ENCODE results near the gene MMP27. TPM values are rescaled to one million over a fixed set of nuclear protein-coding genes. Genes with fewer than 3 reads are reported as not detected.

The MMP27 gene
- total RNA-seq, 1 donor from 2014 or later: not detected

- Mint-ChIP-seq H3K27ac (no peak overlapping the region), H3K27me3 (peaks cover 3% of the 10 kb centered on the region), H3K4me3 (no peak overlapping the region), H3K36me3 (ENCODE audit: low read depth) (no peaks in the 10 kb centered on the region), H3K4me1 (no peaks in the 10 kb centered on the region), H3K9me3 (no peaks in the 10 kb centered on the region)
- no peak for DNase-seq
- intact Hi-C loops (cut with micrococcal nuclease): no loop called here
Measured at GRCh38 chr11:102676084-102676483, 29.5 kb downstream of the MMP27 start.

DNA sequence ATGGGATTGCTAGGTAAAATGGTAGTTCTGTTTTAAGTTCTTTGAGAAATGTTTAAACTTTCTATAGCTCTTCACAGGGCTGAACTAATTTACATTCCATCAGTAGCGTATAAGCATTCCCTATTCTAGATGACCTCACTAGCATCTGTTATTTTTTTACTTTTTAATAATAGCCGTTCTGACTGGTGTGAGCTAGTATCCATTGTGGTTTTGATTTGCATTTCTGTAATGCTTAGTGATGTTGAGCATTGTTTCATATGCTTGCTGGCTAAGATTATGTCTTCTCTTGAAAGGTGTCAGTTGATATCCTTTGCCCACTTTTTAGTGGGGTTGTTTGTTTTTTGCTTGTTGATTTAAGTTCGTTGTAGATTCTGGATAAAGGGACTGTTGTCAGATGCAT lies 35.9 kb downstream of the MMP27 start:
- intact Hi-C loops (cut with micrococcal nuclease): loop anchor here (5.0 kb wide), 2 partner anchors 302 to 382 kb away; no protein-coding TSS in a partner anchor
- no peak for DNase-seq
- peaks cover 12% of the 10 kb centered on the region for H3K27me3 Mint-ChIP-seq
- H3K4me3 Mint-ChIP-seq: no peak overlapping the region
- H3K4me1 Mint-ChIP-seq: no peaks in the 10 kb centered on the region
- H3K27ac Mint-ChIP-seq: no peak overlapping the region
- H3K9me3 Mint-ChIP-seq: no peaks in the 10 kb centered on the region
- H3K36me3 Mint-ChIP-seq (ENCODE audit: low read depth): no peaks in the 10 kb centered on the region

GRCh38 chr11:102666331-102666957 lies 39.1 kb downstream of the MMP27 start:
- H3K27ac Mint-ChIP-seq: no peak overlapping the region
- peaks cover 12% of the 10 kb centered on the region for H3K27me3 Mint-ChIP-seq
- intact Hi-C loops (cut with micrococcal nuclease): loop anchor here (1.0 to 5.0 kb wide), 5 partner anchors 56 to 379 kb away; no protein-coding TSS in a partner anchor
- DNase-seq: peak; percentile 71
- H3K9me3 Mint-ChIP-seq: no peaks in the 10 kb centered on the region
- no peaks in the 10 kb centered on the region for H3K36me3 Mint-ChIP-seq (ENCODE audit: low read depth)
- H3K4me1 Mint-ChIP-seq: no peaks in the 10 kb centered on the region
- H3K4me3 Mint-ChIP-seq: no peak overlapping the region

DNA sequence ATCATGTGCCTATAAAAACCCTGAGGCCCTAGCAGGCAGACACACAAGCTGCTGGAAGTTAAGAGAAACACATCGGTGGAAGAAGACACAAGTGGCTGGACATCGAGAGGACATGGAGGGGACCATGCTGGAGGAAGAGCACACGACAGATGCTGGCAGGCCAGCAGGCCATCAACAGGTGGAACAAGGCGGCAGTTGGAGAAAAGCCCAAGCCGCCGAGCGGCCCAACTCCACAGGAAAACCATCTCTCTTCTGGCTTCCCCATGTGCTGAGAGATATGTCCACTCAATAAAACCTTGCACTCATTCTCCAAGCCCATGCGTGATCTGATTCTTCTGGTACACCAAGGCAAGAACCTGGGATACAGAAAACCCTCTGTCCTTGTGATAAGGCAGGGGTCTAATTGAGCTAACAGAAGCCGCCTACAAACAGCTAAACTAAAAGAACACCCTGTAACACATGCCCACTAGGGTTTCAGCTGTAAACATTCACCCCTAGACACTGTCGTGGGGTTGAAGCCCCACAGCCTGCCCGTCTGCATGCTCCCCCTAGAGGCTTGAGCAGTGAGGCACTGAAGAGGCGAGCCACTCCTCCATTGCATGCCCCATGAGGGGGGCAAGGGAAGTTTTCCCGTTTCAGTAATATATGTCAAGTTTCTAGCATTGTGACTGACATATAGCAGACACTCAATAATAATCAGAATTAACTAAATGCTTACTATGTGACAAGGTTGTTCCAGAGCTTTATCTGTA lies 41.4 kb downstream of the MMP27 start:
- no peaks in the 10 kb centered on the region for H3K9me3 Mint-ChIP-seq
- no peak overlapping the region for H3K4me3 Mint-ChIP-seq
- intact Hi-C loops (cut with micrococcal nuclease): no loop called here
- H3K27ac Mint-ChIP-seq: no peak overlapping the region
- H3K27me3 Mint-ChIP-seq: peaks cover 13% of the 10 kb centered on the region
- DNase-seq: no peak
- H3K36me3 Mint-ChIP-seq (ENCODE audit: low read depth): no peaks in the 10 kb centered on the region
- no peaks in the 10 kb centered on the region for H3K4me1 Mint-ChIP-seq

- no peaks in the 10 kb centered on the region for H3K9me3 Mint-ChIP-seq
- H3K4me3 Mint-ChIP-seq: no peak overlapping the region
- H3K36me3 Mint-ChIP-seq (ENCODE audit: low read depth): no peaks in the 10 kb centered on the region
- H3K4me1 Mint-ChIP-seq: no peaks in the 10 kb centered on the region
- no peak for DNase-seq
- H3K27ac Mint-ChIP-seq: no peak overlapping the region
- intact Hi-C loops (cut with micrococcal nuclease): no loop called here
- peaks cover 14% of the 10 kb centered on the region for H3K27me3 Mint-ChIP-seq
Measured at GRCh38 chr11:102662607-102663006, 43.0 kb downstream of the MMP27 start.

GRCh38 chr11:102661040-102661439 lies 44.5 kb downstream of the MMP27 start:
- Mint-ChIP-seq H3K27ac (no peak overlapping the region), H3K27me3 (peaks cover 25% of the 10 kb centered on the region)

GRCh38 chr11:102656528-102656927 lies 49.0 kb downstream of the MMP27 start:
- intact Hi-C loops (cut with micrococcal nuclease): no loop called here
- DNase-seq: no peak
- H3K27me3 Mint-ChIP-seq: peaks cover 32% of the 10 kb centered on the region

More at GRCh38 chr11:102661040-102661439, 44.5 kb downstream of the MMP27 start:
- no peak for DNase-seq
- Mint-ChIP-seq H3K9me3 (no peaks in the 10 kb centered on the region), H3K4me1 (no peaks in the 10 kb centered on the region), H3K36me3 (ENCODE audit: low read depth) (no peaks in the 10 kb centered on the region), H3K4me3 (no peak overlapping the region)
- intact Hi-C loops (cut with micrococcal nuclease): no loop called here

DNA sequence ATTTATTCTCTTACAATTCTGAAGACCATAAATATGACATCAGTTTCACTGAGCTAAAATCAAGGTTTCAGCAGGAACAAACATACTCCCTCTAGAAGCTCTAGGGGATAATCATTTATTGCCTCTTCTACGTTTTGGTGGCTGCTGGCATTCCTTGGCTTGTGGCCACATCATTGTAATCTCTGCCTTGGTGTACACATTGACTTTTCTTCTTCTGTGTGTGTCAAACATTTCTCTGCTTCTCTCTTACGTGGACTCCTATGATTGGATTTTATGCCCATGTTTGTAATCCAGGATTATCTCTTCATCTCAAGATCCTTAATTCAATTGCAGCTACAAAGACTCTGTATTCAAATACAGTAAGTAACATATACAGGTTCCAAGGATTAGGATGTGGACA lies 50.0 kb downstream of the MMP27 start:
- H3K4me3 Mint-ChIP-seq: no peak overlapping the region
- H3K4me1 Mint-ChIP-seq: no peaks in the 10 kb centered on the region
- H3K36me3 Mint-ChIP-seq (ENCODE audit: low read depth): no peaks in the 10 kb centered on the region
- no peak overlapping the region for H3K27ac Mint-ChIP-seq
- peaks cover 6% of the 10 kb centered on the region for H3K9me3 Mint-ChIP-seq
- intact Hi-C loops (cut with micrococcal nuclease): no loop called here
- no peak for DNase-seq
- peaks cover 32% of the 10 kb centered on the region for H3K27me3 Mint-ChIP-seq

More at GRCh38 chr11:102656528-102656927, 49.0 kb downstream of the MMP27 start:
- Mint-ChIP-seq H3K27ac (no peak overlapping the region), H3K36me3 (ENCODE audit: low read depth) (no peaks in the 10 kb centered on the region), H3K9me3 (peaks cover 6% of the 10 kb centered on the region), H3K4me1 (no peaks in the 10 kb centered on the region), H3K4me3 (no peak overlapping the region)

GRCh38 chr11:102654761-102655160 lies 50.8 kb downstream of the MMP27 start:
- Mint-ChIP-seq H3K27ac (no peak overlapping the region), H3K4me1 (no peaks in the 10 kb centered on the region), H3K27me3 (peaks cover 31% of the 10 kb centered on the region), H3K36me3 (ENCODE audit: low read depth) (no peaks in the 10 kb centered on the region), H3K4me3 (no peak overlapping the region), H3K9me3 (peaks cover 6% of the 10 kb centered on the region)
- intact Hi-C loops (cut with micrococcal nuclease): no loop called here
- DNase-seq: no peak

- peaks cover 6% of the 10 kb centered on the region for H3K9me3 Mint-ChIP-seq
- intact Hi-C loops (cut with micrococcal nuclease): no loop called here
- no peak for DNase-seq
- H3K27me3 Mint-ChIP-seq: peaks cover 22% of the 10 kb centered on the region
- no peak overlapping the region for H3K4me3 Mint-ChIP-seq
- no peaks in the 10 kb centered on the region for H3K4me1 Mint-ChIP-seq
- H3K36me3 Mint-ChIP-seq (ENCODE audit: low read depth): no peaks in the 10 kb centered on the region
- no peak overlapping the region for H3K27ac Mint-ChIP-seq
Measured at GRCh38 chr11:102653744-102654291, 51.8 kb downstream of the MMP27 start.

- Mint-ChIP-seq H3K27ac (no peak overlapping the region), H3K4me3 (no peak overlapping the region), H3K36me3 (ENCODE audit: low read depth) (no peaks in the 10 kb centered on the region), H3K9me3 (no peaks in the 10 kb centered on the region), H3K4me1 (no peaks in the 10 kb centered on the region), H3K27me3 (peaks cover 20% of the 10 kb centered on the region)
- no peak for DNase-seq
- intact Hi-C loops (cut with micrococcal nuclease): no loop called here
Measured at GRCh38 chr11:102647430-102647829, 58.1 kb downstream of the MMP27 start.

DNA sequence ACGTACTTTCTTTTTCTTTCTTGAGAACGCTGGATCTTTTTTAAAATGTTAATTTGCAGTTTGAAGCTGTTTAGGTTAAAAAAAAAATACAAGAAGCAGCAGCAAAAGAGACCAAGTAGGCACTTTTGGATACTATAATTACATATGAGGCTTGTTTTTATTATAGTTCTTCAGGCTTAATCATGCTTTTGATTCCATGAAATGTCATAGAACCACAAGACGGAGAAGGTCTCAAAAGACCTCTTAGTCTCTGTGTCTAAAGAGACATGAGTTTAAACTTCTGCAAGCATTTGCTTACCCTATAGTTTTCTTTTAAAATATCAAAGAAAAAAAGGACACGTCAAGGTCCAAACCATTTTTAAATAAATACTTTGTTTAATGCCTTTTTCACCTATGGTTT lies 61.6 kb downstream of the MMP27 start:
- no peak overlapping the region for H3K4me3 Mint-ChIP-seq
- H3K36me3 Mint-ChIP-seq (ENCODE audit: low read depth): no peaks in the 10 kb centered on the region
- no peaks in the 10 kb centered on the region for H3K9me3 Mint-ChIP-seq
- H3K4me1 Mint-ChIP-seq: no peaks in the 10 kb centered on the region
- DNase-seq: no peak
- H3K27ac Mint-ChIP-seq: no peak overlapping the region
- intact Hi-C loops (cut with micrococcal nuclease): no loop called here
- peaks cover 28% of the 10 kb centered on the region for H3K27me3 Mint-ChIP-seq
